ENCODE results near the gene IKZF2. TPM values are rescaled to one million over a fixed set of nuclear protein-coding genes. Genes with fewer than 3 reads are reported as not detected.

The IKZF2 gene
- total RNA-seq, 2 donors from 2014 or later, result 16.2 to 26.5 TPM

- DNase-seq (ENCODE audit: low spot score), result no peak
- no peak overlapping the region for H3K4me3 ChIP-seq
- no peak for ATAC-seq (ENCODE audit: insufficient number of reproducible peaks, low FRiP score, low read depth)
- no peak for TF ChIP-seq CTCF (IDR thresholded peaks at IDR 0.05)
- no peaks in the 10 kb centered on the region for H3K9me3 ChIP-seq
- H3K27ac ChIP-seq, result no peak overlapping the region
- H3K27me3 ChIP-seq (replicated peaks; ENCODE audit: insufficient read depth), result no peaks in the 10 kb centered on the region
- peaks cover 4 to 22% of the 10 kb centered on the region in 2 donors for H3K4me1 ChIP-seq (ENCODE audit: control insufficient read depth in 1 of 2, low read depth in 2 of 2)
- H3K36me3 ChIP-seq, result no peaks in the 10 kb centered on the region
These were observed 193.3 kb downstream of the IKZF2 start for GRCh38 chr2:212958133-212958532.

- H3K27me3 ChIP-seq (replicated peaks; ENCODE audit: insufficient read depth), result no peaks in the 10 kb centered on the region
- H3K4me3 ChIP-seq, result no peak overlapping the region
- H3K4me1 ChIP-seq (ENCODE audit: control insufficient read depth in 1 of 2, low read depth in 2 of 2), result peaks cover 4 to 22% of the 10 kb centered on the region in 2 donors
- no peaks in the 10 kb centered on the region for H3K9me3 ChIP-seq
- H3K27ac ChIP-seq, result no peak overlapping the region
- no peak for ATAC-seq (ENCODE audit: insufficient number of reproducible peaks, low FRiP score, low read depth)
- TF ChIP-seq CTCF (IDR thresholded peaks at IDR 0.05), result no peak
- DNase-seq (ENCODE audit: low spot score), result no peak
- H3K36me3 ChIP-seq, result no peaks in the 10 kb centered on the region
These were observed 193.8 kb downstream of the IKZF2 start for GRCh38 chr2:212957624-212958023.

- peak overlapping the region; percentile 49 for H3K4me3 ChIP-seq
- DNase-seq (ENCODE audit: low spot score) (no peak), ATAC-seq (ENCODE audit: insufficient number of reproducible peaks, low FRiP score, low read depth) (no peak)
- H3K27me3 ChIP-seq (replicated peaks; ENCODE audit: insufficient read depth), result no peaks in the 10 kb centered on the region
- TF ChIP-seq CTCF (IDR thresholded peaks at IDR 0.05), result no peak
- H3K9me3 ChIP-seq, result no peaks in the 10 kb centered on the region
- H3K4me1 ChIP-seq (ENCODE audit: control insufficient read depth in 1 of 2, low read depth in 2 of 2), result peaks cover 4 to 22% of the 10 kb centered on the region in 2 donors
- no peaks in the 10 kb centered on the region for H3K36me3 ChIP-seq
- H3K27ac ChIP-seq, result peak overlapping the region; percentile 9 to 31
These were observed 194.5 kb downstream of the IKZF2 start for GRCh38 chr2:212956665-212957607.

- ATAC-seq (ENCODE audit: insufficient number of reproducible peaks, low FRiP score, low read depth) (no peak), DNase-seq (ENCODE audit: low spot score) (no peak)
- no peaks in the 10 kb centered on the region for H3K27me3 ChIP-seq (replicated peaks; ENCODE audit: insufficient read depth)
- H3K9me3 ChIP-seq, result no peaks in the 10 kb centered on the region
- H3K27ac ChIP-seq, result no peak overlapping the region
- no peak overlapping the region for H3K4me3 ChIP-seq
- TF ChIP-seq CTCF (IDR thresholded peaks at IDR 0.05), result no peak
- H3K36me3 ChIP-seq, result no peaks in the 10 kb centered on the region
- peaks cover 4 to 19% of the 10 kb centered on the region in 2 donors for H3K4me1 ChIP-seq (ENCODE audit: control insufficient read depth in 1 of 2, low read depth in 2 of 2)
These were observed 198.1 kb downstream of the IKZF2 start for GRCh38 chr2:212953170-212953920.

GRCh38 chr2:212949786-212950185 is 201.6 kb downstream of the IKZF2 start:
- H3K36me3 ChIP-seq, result no peaks in the 10 kb centered on the region
- ATAC-seq (ENCODE audit: insufficient number of reproducible peaks, low FRiP score, low read depth), result no peak
- no peak overlapping the region for H3K27ac ChIP-seq
- DNase-seq (ENCODE audit: low spot score), result no peak
- H3K27me3 ChIP-seq (replicated peaks; ENCODE audit: insufficient read depth), result no peaks in the 10 kb centered on the region
- H3K9me3 ChIP-seq, result no peaks in the 10 kb centered on the region
- peaks cover 0 to 15% of the 10 kb centered on the region in 2 donors for H3K4me1 ChIP-seq (ENCODE audit: control insufficient read depth in 1 of 2, low read depth in 2 of 2)
- TF ChIP-seq CTCF (IDR thresholded peaks at IDR 0.05), result no peak
- no peak overlapping the region for H3K4me3 ChIP-seq

Data from thoracic aorta (tissue), 2 donors.